ENCODE results near the gene DYSF. TPM values are rescaled to one million over a fixed set of nuclear protein-coding genes. Genes with fewer than 3 reads are reported as not detected.

Gene DYSF
- total RNA-seq, 1 experiment from 2014 or later: 0.31 TPM

DNA sequence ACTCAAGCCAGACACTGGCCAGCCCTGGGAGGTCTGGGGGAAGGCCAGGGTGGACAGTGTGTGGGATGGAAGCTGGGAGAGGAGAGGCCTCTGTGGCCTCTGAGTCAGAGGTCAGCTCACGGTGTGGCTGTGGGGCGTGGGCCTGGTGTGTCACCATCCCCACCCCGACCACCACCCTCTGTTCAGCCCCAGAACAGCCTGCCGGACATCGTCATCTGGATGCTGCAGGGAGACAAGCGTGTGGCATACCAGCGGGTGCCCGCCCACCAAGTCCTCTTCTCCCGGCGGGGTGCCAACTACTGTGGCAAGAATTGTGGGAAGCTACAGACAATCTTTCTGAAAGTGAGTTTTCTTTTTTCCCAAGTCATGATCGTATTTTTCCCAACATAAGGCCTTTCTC, 110.5 kb downstream of the DYSF start:
- BruUV-seq (replicated peaks): no TSS peak
- no peak for TF ChIP-seq POLR2AphosphoS5 (IDR thresholded peaks at IDR 0.05; ENCODE audit: low read depth, low read length)
- in situ Hi-C loops (cut with HindIII; ENCODE audit: low pct_unique_long_range_greater_than_20kb, low sequenced_read_pairs) (no loop called here), intact Hi-C loops (cut with micrococcal nuclease; ENCODE audit: unreplicated experiment) (no loop called here)
- DNase-seq (ENCODE audit: low read depth, low spot score): no peak
- Histone ChIP-seq H3K9me3 (ENCODE audit: control insufficient read depth, insufficient read depth, low read depth, low read length) (no peaks in the 10 kb centered on the region), H3K4me3 (ENCODE audit: low read depth in 2 of 2, low read length in 2 of 2) (no peak overlapping the region), H3K27ac (ENCODE audit: low read length) (no peak overlapping the region), H3K4me1 (ENCODE audit: control insufficient read depth, insufficient read depth, low read length) (no peaks in the 10 kb centered on the region), H3K36me3 (ENCODE audit: control insufficient read depth, insufficient read depth, low read length) (no peaks in the 10 kb centered on the region), H3K27me3 (ENCODE audit: control insufficient read depth, insufficient read depth, low read length) (no peaks in the 10 kb centered on the region)
- ChIA-PET CTCF (no interaction called here), POLR2A (no interaction called here)
- no peak for ATAC-seq

DNA sequence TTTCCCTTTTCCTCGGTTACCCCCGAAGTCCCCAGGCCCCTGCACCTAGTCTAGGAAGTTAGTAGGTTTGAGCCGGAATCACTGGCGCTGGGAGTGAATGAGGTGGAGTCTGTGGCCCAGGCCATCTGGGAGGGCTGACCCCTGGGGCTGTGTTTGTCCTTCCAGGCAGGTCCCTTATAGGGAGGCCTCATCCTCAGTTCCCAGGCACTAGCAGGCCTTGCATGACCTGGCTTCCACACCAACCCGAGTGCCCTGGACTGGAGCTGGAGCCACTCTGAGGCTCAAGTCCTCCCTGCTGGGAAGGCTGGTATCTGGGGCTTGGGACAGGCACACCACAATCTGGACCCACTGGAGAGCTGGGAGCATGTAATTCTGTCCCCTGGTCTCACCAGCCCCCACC, 111.0 kb downstream of the DYSF start:
- Histone ChIP-seq H3K4me3 (ENCODE audit: low read depth in 2 of 2, low read length in 2 of 2) (no peak overlapping the region), H3K27me3 (ENCODE audit: control insufficient read depth, insufficient read depth, low read length) (no peaks in the 10 kb centered on the region), H3K4me1 (ENCODE audit: control insufficient read depth, insufficient read depth, low read length) (no peaks in the 10 kb centered on the region), H3K9me3 (ENCODE audit: control insufficient read depth, insufficient read depth, low read depth, low read length) (no peaks in the 10 kb centered on the region), H3K27ac (ENCODE audit: low read length) (no peak overlapping the region), H3K36me3 (ENCODE audit: control insufficient read depth, insufficient read depth, low read length) (no peaks in the 10 kb centered on the region)
- ATAC-seq (no peak), DNase-seq (ENCODE audit: low read depth, low spot score) (no peak)
- no TSS peak for BruUV-seq (replicated peaks)
- ChIA-PET POLR2A (no interaction called here), CTCF (no interaction called here)
- in situ Hi-C loops (cut with HindIII; ENCODE audit: low pct_unique_long_range_greater_than_20kb, low sequenced_read_pairs): no loop called here
- intact Hi-C loops (cut with micrococcal nuclease; ENCODE audit: unreplicated experiment): no loop called here
- no peak for TF ChIP-seq SIN3A (IDR thresholded peaks at IDR 0.05; ENCODE audit: borderline replicate concordance, insufficient read depth, low read depth, low read length)
- TF ChIP-seq TCF7L2 (IDR thresholded peaks at IDR 0.05; ENCODE audit: low read depth, low read length): no peak
- TF ChIP-seq, protein P1, sequence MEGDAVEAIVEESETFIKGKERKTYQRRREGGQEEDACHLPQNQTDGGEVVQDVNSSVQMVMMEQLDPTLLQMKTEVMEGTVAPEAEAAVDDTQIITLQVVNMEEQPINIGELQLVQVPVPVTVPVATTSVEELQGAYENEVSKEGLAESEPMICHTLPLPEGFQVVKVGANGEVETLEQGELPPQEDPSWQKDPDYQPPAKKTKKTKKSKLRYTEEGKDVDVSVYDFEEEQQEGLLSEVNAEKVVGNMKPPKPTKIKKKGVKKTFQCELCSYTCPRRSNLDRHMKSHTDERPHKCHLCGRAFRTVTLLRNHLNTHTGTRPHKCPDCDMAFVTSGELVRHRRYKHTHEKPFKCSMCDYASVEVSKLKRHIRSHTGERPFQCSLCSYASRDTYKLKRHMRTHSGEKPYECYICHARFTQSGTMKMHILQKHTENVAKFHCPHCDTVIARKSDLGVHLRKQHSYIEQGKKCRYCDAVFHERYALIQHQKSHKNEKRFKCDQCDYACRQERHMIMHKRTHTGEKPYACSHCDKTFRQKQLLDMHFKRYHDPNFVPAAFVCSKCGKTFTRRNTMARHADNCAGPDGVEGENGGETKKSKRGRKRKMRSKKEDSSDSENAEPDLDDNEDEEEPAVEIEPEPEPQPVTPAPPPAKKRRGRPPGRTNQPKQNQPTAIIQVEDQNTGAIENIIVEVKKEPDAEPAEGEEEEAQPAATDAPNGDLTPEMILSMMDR (IDR thresholded peaks at IDR 0.05): no peak
- TF ChIP-seq, protein P2, sequence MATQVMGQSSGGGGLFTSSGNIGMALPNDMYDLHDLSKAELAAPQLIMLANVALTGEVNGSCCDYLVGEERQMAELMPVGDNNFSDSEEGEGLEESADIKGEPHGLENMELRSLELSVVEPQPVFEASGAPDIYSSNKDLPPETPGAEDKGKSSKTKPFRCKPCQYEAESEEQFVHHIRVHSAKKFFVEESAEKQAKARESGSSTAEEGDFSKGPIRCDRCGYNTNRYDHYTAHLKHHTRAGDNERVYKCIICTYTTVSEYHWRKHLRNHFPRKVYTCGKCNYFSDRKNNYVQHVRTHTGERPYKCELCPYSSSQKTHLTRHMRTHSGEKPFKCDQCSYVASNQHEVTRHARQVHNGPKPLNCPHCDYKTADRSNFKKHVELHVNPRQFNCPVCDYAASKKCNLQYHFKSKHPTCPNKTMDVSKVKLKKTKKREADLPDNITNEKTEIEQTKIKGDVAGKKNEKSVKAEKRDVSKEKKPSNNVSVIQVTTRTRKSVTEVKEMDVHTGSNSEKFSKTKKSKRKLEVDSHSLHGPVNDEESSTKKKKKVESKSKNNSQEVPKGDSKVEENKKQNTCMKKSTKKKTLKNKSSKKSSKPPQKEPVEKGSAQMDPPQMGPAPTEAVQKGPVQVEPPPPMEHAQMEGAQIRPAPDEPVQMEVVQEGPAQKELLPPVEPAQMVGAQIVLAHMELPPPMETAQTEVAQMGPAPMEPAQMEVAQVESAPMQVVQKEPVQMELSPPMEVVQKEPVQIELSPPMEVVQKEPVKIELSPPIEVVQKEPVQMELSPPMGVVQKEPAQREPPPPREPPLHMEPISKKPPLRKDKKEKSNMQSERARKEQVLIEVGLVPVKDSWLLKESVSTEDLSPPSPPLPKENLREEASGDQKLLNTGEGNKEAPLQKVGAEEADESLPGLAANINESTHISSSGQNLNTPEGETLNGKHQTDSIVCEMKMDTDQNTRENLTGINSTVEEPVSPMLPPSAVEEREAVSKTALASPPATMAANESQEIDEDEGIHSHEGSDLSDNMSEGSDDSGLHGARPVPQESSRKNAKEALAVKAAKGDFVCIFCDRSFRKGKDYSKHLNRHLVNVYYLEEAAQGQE (IDR thresholded peaks at IDR 0.05; ENCODE audit: insufficient read depth in 1 of 2, low read depth in 2 of 2, low read length in 1 of 2): no peak
- no peak for TF ChIP-seq POLR2AphosphoS5 (IDR thresholded peaks at IDR 0.05; ENCODE audit: low read depth, low read length)

DNA sequence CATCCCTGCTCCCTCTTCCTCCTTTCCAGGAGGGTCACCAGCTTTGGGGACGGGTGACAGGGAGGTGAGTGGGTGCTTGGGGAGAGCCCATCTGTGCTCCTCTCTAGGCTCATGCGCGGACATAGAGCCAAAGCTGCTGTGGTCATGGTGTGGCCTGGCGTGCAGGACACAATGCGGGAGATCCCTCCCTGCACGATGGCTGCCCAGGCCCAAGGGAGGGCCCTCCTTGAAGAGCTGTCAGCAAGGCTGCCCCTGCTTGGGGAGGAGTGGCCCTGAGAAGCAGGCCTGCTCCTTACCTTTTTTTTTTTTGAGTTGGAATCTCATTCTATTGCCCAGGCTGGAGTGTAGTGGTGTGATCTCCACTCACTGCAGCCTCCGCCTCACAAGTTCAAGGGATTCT, 111.4 kb downstream of the DYSF start:
- Histone ChIP-seq H3K4me3 (ENCODE audit: low read depth in 2 of 2, low read length in 2 of 2) (no peak overlapping the region), H3K27me3 (ENCODE audit: control insufficient read depth, insufficient read depth, low read length) (no peaks in the 10 kb centered on the region), H3K9me3 (ENCODE audit: control insufficient read depth, insufficient read depth, low read depth, low read length) (no peaks in the 10 kb centered on the region), H3K4me1 (ENCODE audit: control insufficient read depth, insufficient read depth, low read length) (no peaks in the 10 kb centered on the region), H3K27ac (ENCODE audit: low read length) (no peak overlapping the region), H3K36me3 (ENCODE audit: control insufficient read depth, insufficient read depth, low read length) (no peaks in the 10 kb centered on the region)
- no TSS peak for BruUV-seq (replicated peaks)
- DNase-seq (ENCODE audit: low read depth, low spot score) (no peak), ATAC-seq (no peak)
- in situ Hi-C loops (cut with HindIII; ENCODE audit: low pct_unique_long_range_greater_than_20kb, low sequenced_read_pairs): no loop called here
- ChIA-PET CTCF (interaction anchor here (0.7 kb wide), 1 partner anchor 19 kb away, joined by 5 read pairs; no protein-coding TSS in a partner anchor), POLR2A (no interaction called here)
- intact Hi-C loops (cut with micrococcal nuclease; ENCODE audit: unreplicated experiment): no loop called here
- TF ChIP-seq, protein P1 (IDR thresholded peaks at IDR 0.05): no peak
- no peak for TF ChIP-seq TCF7L2 (IDR thresholded peaks at IDR 0.05; ENCODE audit: low read depth, low read length)
- TF ChIP-seq POLR2AphosphoS5 (IDR thresholded peaks at IDR 0.05; ENCODE audit: low read depth, low read length): no peak
- TF ChIP-seq, protein P2 (IDR thresholded peaks at IDR 0.05; ENCODE audit: insufficient read depth in 1 of 2, low read depth in 2 of 2, low read length in 1 of 2): no peak
